Kidney epithelial cell (primary cell): ENCODE results near the gene OBSCN. TPM values are rescaled to one million over a fixed set of nuclear protein-coding genes. Genes with fewer than 3 reads are reported as not detected.

ENCODE experiments used
- DNase-seq: peaks from one replicate; pipeline ENCODE4 v3.0.0-alpha.2; 2010; ENCODE audit warnings: low read depth
- H3K27me3 ChIP-seq: 2 replicates; pipeline ENCODE4 v1.6.0; 2011; ENCODE audit warnings: low read length; ENCODE audit not compliant: control insufficient read depth, insufficient read depth
- H3K36me3 ChIP-seq: 2 replicates; pipeline ENCODE4 v1.5.1; 2011; ENCODE audit warnings: low read length; ENCODE audit not compliant: control insufficient read depth, insufficient read depth
- H3K4me3 ChIP-seq: 2 replicates; pipeline ENCODE4 v1.5.1; 2011; ENCODE audit warnings: low read depth, mild to moderate bottlenecking, control low read depth, low read length
- total RNA-seq: library from RNA; depleted of rRNA; stranded (reverse); fragments of >200 nt; gene quantifications from 2 replicates; pipeline ENCODE4 v1.2.3, GENCODE V29; 2015
- TF ChIP-seq, protein P1 (sequence below): IDR thresholded peaks from 2 replicates; pipeline ENCODE4 v1.5.1; 2011; ENCODE audit warnings: mild to moderate bottlenecking, moderate library complexity, low read length, control low read depth, inconsistent platforms; ENCODE audit not compliant: insufficient read depth, poor library complexity, severe bottlenecking

The OBSCN gene
- total RNA-seq, 1 donor from 2014 or later = 13.5 TPM

DNA sequence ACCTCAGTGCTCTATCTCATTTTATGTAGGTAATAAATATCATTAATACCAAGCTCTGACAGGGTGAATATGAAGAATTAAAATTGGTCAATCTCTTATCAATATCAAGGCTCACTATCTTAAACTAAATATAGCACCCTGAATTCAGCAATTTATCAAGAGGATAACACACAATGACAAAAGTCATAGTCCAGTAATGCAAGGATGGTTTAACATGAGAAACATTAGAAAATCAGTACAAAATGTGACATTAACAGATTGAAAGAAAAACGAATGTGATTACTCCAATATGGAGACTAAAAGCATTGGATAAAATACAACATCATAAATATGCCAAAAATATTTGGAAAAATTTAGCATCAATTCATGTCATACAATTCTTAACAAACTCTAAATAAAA lies 53.9 kb downstream of the OBSCN start:
- TF ChIP-seq, protein P1, sequence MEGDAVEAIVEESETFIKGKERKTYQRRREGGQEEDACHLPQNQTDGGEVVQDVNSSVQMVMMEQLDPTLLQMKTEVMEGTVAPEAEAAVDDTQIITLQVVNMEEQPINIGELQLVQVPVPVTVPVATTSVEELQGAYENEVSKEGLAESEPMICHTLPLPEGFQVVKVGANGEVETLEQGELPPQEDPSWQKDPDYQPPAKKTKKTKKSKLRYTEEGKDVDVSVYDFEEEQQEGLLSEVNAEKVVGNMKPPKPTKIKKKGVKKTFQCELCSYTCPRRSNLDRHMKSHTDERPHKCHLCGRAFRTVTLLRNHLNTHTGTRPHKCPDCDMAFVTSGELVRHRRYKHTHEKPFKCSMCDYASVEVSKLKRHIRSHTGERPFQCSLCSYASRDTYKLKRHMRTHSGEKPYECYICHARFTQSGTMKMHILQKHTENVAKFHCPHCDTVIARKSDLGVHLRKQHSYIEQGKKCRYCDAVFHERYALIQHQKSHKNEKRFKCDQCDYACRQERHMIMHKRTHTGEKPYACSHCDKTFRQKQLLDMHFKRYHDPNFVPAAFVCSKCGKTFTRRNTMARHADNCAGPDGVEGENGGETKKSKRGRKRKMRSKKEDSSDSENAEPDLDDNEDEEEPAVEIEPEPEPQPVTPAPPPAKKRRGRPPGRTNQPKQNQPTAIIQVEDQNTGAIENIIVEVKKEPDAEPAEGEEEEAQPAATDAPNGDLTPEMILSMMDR = no peak
- DNase-seq = no peak
- H3K36me3 ChIP-seq = no peaks in the 10 kb centered on the region
- no peaks in the 10 kb centered on the region for H3K27me3 ChIP-seq
- no peak overlapping the region for H3K4me3 ChIP-seq

DNA sequence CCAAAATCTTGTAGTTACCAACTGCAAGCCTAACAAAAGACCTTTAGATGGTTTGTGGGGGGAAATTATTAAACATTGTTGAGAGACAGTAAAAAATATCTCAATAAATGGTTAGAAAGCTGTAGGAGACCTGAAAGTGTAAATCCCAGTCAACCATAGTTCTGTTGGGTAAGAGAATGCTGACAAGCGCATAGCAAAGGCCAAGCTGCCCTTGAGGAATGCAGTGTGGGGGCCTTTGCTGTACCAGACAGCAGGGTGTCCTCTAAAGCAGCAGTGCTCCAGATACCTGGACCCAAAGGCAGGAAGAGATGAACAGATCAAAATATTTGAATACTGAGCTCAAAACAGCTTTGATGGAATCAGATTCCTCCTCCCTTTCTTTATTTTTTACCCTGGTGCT lies 54.6 kb downstream of the OBSCN start:
- TF ChIP-seq, protein P1 = no peak
- no peaks in the 10 kb centered on the region for H3K27me3 ChIP-seq
- no peak for DNase-seq

DNA sequence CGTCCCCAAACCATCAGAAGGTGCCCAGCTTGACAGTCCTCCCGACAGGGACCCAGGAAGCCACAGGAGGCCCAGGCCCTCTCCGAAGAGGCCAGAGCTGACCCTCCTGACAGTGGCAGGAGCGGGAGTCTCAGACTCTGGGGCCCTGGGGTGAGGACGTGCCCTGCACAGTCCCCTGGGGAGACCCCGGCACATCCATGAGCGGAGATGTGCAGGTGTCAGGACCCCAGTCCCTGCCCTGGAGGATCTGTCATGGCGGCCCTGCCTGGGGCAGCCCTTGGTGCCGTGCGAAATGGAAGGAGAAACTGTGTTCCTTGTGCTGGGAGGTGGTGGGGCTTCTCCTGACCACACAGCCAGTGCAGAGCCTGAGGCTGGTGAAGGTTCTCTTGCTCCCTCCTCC lies 55.8 kb downstream of the OBSCN start:
- no peaks in the 10 kb centered on the region for H3K36me3 ChIP-seq
- no peaks in the 10 kb centered on the region for H3K27me3 ChIP-seq
- H3K4me3 ChIP-seq = no peak overlapping the region
- TF ChIP-seq, protein P1 = no peak
- no peak for DNase-seq

More for the DNA sequence above, 54.6 kb downstream of the OBSCN start:
- no peak overlapping the region for H3K4me3 ChIP-seq
- H3K36me3 ChIP-seq = no peaks in the 10 kb centered on the region

DNA sequence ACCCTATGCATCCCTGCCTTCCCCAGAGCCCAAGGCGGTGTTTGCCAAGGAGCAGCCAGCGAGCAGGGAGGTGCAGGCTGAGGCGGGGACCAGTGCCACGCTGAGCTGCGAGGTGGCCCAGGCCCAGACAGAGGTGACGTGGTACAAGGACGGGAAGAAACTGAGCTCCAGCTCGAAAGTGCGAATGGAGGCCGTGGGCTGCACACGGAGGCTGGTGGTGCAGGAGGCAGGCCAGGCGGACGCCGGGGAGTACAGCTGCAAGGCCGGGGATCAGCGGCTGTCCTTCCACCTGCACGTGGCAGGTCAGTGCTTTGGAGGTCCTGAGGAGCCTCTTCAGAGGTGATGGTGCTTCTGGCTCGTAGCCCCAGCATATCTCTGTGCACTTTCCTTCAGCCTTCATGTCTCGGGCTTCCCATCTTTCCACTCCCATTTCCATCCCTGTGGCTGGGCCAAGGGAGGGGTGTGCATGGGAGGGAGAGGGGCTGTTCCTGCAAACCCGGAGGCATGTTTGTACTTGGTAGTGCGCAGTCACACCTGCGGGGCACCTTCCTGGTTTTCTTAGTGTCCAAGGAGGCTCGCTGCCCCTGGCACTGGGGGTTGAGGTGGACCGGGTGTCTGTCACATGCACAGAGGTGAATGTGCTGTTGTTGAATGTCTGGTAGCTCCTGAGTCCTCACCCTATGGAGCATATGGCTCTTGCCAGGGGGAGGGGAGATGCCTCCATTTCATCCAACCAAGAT lies 56.4 kb downstream of the OBSCN start:
- H3K27me3 ChIP-seq = no peaks in the 10 kb centered on the region
- TF ChIP-seq, protein P1 = no peak
- H3K36me3 ChIP-seq = no peaks in the 10 kb centered on the region
- no peak for DNase-seq
- no peak overlapping the region for H3K4me3 ChIP-seq

DNA sequence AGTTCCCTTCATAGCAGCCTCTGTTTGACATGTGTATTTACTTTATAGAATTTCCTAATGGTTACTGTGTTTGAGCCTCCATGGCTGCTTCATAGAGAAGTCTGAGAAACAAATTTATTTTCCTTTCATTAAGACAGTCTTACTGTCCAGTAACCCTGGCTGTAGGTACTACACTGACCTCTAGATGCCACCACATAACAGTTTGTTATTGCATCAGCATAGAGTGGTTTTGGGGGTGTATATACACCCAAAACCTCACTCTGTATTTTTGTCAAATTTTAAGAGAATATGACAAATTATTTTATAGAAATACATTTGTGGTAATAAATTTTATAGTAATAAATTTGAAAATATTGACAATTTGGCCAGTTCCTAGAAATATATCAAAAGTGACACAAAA lies 57.3 kb downstream of the OBSCN start:
- Histone ChIP-seq H3K4me3 (no peak overlapping the region), H3K27me3 (no peaks in the 10 kb centered on the region), H3K36me3 (no peaks in the 10 kb centered on the region)
- no peak for DNase-seq
- TF ChIP-seq, protein P1 = peak; percentile 26
